Breast epithelium (tissue), 3 donors: Measurements from ENCODE around the gene KRT2.

Experiments
- POLR2AphosphoS5 ChIP-seq, 3 donors: sonication (generic); formaldehyde crosslinking; IDR thresholded peaks; one replicate each; pipeline ENCODE4 v1.6.1; 2017; ENCODE audit warnings: antibody characterized with exemption in 3 of 3
- TF ChIP-seq, protein P1 (sequence below), 3 donors: fragments of 450-650 bp; IDR thresholded peaks; one replicate each; pipeline ENCODE4 v1.5.1; 2016 to 2017; ENCODE audit warnings: antibody characterized with exemption in 3 of 3, mild to moderate bottlenecking in 3 of 3, moderate library complexity in 3 of 3

- TF ChIP-seq, protein P1, sequence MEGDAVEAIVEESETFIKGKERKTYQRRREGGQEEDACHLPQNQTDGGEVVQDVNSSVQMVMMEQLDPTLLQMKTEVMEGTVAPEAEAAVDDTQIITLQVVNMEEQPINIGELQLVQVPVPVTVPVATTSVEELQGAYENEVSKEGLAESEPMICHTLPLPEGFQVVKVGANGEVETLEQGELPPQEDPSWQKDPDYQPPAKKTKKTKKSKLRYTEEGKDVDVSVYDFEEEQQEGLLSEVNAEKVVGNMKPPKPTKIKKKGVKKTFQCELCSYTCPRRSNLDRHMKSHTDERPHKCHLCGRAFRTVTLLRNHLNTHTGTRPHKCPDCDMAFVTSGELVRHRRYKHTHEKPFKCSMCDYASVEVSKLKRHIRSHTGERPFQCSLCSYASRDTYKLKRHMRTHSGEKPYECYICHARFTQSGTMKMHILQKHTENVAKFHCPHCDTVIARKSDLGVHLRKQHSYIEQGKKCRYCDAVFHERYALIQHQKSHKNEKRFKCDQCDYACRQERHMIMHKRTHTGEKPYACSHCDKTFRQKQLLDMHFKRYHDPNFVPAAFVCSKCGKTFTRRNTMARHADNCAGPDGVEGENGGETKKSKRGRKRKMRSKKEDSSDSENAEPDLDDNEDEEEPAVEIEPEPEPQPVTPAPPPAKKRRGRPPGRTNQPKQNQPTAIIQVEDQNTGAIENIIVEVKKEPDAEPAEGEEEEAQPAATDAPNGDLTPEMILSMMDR (IDR thresholded peaks at IDR 0.05), result no peak
- no peak for TF ChIP-seq POLR2AphosphoS5 (IDR thresholded peaks at IDR 0.05)
Observed at GRCh38 chr12:52618216-52618615, 33.8 kb downstream of the KRT2 start, which contains the start of gene KRT73.
